Stimulated activated CD4-positive, alpha-beta T cell treated with anti-CD3 and anti-CD28 coated beads, Interleukin-15, amount 100 ng/mL, for 24 hours (primary cell): Measurements from ENCODE around the gene LAMA4.
A peak's percentile ranks its signal among the peaks of the same experiment; 100 is the strongest.

Experiments
- DNase-seq: peaks from one replicate; pipeline ENCODE4 v3.0.0-alpha.2; 2020

LAMA4 gene

DNA sequence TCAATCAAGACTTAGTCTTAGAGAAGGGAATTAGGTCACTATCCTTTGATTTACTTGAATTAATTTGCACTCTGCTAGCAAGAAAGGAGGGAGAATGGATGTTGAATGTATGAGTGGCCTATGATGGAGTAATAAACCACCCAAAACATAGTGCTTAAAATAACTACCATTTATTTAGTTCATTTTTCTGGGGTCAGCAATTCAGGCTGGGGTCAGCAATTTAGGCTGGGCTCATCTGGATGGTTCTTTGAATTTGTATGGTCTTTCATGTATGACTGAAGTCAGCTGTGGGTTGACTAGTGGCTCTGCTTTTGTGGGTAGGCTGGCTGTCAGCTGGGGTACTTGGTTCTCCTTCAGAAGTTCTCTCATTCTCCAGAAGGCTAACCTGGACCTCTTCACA is 21.0 kb upstream of the LAMA4 start:
- no peak for DNase-seq

DNA sequence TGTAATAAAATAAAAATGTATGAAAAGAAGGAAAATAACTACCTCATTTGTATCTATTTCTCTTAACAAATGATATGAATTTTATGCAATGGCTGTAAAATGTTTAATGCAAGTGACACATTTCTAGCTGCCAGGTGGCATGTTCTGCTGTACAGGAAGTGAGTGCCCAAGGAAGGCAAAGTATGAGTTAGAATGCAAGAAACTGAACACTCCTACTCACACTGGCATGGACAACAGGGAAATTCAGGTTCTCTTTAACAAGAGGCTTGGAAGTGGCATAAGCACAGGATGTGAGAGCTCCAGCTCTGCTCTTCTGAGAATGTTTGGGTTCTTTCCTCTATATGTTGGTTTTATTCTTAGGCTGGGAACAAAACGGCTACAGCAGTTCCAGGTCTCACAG is 20.4 kb upstream of the LAMA4 start:
- DNase-seq: no peak

DNA sequence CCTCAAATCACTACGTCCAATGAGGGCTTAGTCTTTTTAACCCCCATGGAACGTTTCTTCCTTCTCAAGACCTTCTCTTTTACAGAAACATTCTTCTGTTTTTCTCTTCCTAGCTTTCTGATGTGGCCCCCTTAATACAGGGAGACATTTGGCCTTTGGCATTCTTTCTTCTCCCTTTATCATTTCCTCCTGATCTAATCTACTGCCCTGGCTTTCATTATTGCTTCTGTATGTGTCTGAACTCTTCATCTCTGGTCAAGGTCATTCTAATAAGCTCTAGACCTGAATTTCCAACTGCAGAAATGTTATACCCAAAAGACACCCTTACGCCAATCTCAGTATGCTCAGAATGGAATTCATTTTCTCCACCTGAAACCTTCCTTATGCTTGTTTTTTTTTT is 18.4 kb upstream of the LAMA4 start:
- DNase-seq: no peak

DNA sequence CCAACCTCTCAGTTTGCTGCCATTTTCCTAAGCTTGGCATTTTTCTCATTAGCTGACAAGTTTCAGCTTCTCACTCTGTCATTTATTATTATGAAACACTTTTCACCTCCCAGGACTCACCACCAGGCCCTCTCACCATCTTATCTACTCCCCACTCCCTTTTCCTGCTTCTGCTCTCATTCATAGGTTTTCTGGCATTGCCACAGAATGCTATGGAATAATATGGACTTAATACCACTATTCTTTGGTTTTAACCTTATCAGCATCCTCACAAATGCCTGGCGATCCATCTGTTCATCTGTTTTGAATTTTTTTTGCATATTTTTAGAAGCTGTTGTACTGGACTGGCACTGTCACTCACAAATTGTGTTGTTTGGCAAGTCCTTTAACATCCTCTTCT is 16.4 kb upstream of the LAMA4 start:
- DNase-seq: no peak

DNA sequence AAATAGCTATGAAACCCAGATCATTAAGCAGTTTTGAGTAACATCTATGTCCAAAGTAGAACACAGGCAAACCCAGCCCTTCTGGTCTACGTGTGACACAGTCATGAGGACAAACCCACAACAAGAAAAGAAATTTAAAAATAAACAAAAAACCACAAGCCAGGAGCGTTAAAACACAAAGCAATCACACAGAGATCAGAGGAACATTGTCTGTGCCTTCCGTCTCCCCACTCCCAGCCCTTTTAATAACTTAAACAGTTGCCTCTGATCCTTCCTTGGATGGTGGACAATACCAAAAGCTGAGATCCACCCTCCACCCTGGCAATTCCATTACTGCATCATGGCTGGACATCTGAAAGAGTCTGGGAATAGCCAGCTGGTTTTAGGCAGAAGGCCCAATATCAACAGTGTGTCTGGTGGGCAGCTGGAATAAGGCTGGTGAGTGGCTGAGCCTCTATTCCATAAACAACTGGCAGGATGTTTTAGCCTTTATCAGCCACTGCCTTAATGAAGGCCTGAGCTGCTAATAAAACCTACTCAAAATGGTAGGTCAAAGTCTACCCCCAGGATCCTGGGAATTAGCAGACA is 15.7 kb upstream of the LAMA4 start:
- DNase-seq: no peak

DNA sequence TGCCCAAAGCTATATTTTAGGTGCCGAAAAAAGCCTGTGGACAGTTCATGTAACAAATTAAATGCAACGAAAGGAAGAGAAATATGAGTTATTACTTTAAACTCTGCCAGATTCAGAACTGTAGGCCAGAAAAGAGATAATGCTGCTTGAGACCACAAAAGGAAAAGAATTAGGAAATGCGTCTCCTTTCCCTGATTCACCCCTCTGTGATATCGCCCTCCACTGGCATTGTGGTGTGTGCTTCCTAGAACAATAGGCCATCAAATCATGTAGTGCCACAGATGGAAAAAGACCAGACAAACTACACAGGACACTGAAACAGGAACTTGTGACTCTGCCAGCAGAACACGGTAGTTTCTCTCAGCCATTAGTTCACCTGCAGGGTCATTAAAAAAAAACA is 14.7 kb upstream of the LAMA4 start:
- DNase-seq: no peak

DNA sequence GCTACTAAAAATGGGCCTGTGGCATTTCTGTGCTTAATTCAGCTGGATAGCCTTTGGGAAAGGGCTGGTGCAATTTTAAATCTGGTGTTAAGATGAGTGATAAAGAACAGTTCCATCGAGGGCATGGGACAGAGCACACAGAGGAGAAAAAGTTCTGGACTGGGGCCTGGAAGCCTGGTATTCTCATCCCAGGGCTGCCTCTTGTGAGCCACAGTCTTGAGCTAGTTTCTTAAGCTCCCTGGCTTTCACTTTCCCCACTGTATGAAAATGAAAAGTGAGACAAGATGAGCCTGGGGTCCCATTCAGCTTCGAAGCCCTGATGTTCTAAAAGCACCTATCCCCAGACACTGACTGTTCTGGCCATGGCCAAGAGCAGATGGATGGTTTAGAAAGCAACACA is 14.3 kb upstream of the LAMA4 start:
- no peak for DNase-seq

DNA sequence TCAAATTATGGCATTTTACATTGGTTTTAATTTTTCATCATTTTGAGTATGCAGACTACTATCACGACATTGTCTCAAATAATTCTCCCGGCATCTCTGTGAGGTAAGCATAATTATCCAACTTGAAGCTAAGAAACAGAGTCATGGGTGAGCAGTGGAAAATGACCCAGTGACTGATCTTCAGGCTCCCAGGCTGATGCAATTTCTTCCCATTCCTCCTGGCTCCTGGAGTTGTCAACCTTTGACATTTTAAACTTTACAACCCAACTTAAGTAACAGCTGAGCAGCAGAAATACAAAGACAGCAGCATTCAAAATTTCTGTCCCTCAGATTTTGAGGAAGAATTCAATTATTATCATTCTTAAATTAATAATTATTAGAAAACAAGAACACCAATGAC is 13.7 kb upstream of the LAMA4 start:
- DNase-seq: no peak

DNA sequence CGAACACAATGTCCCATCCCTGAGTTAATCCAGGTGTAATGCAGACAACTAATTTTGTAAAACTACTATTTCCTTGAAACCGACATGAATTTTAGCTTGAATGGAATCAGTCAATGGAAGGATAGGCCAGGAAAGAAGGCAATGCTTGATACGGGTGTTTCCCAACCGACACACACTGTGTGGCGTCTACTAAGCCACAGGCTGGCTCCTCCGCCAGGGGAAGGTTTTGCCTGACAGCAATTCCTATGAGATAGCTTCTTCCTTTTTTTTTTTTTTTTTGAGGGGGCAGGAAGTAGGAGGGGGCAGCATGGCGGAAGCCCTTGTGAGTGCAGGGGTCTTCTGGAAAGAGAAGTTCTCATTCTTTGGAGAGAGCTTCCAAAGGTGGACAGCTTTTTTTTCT is 12.0 kb upstream of the LAMA4 start:
- no peak for DNase-seq

DNA sequence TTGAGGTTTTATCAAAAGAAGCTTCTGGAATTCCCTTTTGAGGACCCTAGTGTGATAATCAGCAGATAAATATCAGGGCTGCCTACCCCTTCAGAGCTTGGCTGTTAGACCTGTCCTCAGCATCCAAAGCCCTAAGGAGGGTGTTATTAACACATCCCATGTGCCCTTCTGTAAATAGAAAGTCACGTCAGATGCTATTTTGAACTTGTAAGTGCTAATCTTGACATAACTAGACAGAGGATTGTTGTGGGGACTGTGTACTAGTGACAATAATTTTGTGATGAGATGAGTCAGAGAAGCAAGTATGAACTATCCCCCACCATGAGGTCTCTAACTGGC is 4.9 kb upstream of the LAMA4 start:
- no peak for DNase-seq

DNA sequence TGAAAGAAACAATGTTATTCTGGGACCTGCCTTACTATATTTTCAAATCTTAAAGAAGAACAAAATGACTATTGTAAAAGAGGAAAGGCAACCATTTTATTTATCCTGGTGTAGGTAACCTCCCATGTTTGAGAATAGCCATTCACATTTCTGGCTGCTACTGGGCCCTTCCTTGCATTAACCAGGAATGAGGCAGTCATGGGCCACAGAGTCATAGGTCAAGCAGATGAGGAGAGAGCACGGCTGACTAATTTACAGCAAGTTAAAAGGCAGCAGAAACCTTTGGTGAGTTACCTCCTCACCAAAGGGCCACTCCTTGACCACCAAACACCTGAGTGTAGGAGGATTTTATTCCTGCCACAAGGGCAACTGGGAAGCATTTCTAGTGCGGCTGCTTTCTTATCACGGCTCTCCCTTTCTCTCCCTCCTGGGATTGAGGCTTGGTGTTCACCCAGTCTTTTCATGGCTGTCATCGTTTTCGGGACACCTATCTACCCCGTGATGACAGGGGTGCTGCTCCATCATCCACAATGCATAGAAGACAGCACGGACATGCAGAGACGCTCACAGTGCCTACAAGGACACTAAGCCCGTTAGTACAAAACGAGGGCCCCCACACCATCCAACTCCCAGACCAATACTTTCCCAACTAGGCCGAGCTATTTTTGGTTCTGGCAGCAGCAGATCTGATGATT is 4.4 kb upstream of the LAMA4 start:
- no peak for DNase-seq

DNA sequence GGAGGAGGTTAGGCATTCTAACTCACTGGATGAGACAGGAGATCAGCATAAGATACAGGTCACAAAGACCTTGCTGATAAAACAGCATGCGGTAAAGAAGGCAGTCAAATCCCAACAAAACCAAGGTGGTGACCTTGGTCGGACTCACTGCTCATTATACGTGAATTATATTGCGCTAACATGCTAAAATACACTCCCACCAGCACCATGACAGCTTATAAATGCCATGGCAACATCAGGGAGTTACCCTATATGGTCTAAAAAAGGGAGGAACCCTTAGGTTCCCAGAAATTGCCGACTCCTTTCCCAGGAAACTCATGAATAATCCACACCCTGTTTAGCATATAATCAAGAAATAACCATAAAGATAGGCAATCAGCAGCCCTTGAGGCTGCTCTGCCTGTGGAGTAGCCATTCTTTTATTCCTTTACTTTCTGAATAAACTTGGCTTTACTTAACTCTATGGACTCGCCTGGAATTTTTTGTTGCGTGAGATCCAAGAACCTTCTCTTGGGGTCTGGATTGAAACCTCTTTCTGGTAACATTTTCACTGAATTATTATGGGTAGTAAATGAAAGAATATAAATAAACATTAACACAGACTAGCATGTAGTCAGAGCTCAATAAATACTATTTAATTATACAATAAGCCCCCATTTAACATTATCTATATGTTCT is 3.0 kb upstream of the LAMA4 start:
- DNase-seq: no peak

DNA sequence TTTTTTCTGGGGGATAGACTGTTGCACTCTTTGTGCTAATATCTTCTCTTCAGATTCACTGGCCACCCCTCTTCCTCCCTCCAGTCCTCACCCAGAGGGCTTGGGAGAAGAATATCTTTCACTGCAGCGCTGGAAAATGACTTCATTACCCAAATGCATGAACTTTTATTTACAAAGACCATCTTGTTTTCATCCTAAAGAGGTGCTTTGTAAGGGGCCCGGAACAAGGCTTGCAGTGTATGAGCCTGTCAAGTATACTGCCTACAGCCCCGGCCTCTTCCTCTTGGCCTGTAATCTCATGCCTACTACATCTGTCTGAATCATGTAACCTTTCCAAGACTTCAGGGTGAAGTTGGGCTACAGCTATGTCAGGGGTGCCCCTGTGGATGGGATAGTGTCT is 554 bp upstream of the LAMA4 start:
- DNase-seq: no peak

DNA sequence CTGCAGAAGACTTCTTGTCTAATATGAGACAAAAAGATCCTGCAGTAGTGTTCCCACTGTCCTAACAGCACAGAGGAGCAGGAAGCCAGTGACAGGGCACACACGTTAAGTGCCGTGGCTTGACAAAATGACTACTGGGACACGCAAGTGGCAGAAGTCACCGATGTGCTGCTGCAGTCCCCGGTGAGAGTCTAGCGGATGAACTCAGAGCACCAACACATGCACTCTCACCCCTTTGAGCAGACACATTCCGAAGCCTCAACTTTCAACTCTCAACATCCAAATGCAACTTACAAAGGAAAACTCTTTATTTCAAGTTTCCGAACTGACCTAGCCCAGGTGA is 898 bp downstream of the LAMA4 start:
- peak; percentile 7 for DNase-seq

DNA sequence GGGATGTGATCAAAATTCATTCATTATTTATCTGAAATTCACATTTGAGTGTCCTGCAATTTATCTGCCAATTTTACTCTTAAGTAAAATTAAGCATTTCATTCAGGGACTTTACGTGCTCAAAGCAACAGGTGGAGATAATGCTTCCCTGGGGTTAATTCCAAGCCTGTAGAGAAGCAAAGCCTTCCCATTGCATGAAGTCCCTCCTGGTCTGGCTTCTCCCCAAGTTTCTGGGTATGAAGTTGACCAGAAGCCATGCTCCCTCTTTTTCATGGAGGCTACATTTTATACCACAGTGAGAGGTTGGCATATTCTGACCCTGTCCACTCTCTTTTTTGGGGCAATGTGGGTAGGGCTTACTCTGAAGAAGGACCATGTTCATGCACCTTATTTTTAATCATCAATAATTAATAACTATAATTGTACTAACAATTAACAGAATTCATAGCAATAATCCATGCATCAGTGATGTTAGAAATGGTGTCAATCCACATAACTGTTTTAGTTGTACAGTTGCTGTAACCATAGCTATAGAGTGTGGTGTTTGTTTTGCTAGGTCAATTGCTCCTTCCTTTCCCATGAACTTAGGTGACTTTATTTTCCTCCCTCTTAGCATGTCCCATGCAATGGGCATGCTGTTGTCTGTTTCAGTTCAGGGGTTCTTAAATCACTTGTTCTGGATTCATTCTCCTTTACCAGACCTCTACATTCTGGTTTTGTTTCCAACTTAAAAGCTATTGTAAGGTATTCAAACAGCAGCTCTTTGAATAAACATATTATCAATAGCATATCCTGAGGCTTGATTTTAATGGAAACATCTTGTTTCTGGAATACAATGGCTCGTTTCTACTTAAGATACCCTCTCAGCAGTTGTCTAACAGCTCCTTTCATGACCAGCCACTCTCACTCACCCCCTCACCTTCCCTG is 1.5 kb downstream of the LAMA4 start:
- no peak for DNase-seq

DNA sequence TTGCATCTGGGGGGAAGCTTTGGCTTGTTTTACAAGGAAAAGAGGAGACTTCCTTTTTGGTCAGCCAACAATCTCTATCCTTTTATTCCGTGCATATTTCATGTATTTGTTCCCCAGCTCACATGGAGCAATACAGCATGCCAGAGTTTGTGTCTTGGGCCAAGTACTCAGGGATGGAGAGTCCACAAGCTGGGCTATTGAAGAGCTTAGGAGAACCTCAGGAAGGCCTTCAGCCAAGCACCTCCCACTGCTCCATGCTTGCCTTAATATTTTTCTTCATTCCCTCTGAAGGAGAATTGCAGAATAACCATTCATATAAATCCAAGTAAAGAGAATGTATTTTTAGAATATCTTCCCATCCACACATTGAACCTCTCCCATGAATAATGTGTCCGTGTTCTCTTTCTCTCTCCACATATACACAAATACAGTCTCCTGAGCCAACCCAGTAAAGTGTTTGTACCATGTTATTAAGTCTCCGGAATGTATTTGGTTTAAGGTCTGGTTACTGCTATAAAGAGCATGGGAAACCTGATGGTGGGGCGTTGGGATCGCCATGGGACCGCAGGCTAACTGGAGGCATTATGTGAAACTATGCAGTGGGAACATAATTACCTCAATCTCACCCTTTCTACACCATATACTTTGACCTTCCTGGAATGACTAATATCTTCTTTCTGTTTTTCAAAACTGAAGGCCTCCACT is 3.0 kb downstream of the LAMA4 start:
- DNase-seq: no peak

DNA sequence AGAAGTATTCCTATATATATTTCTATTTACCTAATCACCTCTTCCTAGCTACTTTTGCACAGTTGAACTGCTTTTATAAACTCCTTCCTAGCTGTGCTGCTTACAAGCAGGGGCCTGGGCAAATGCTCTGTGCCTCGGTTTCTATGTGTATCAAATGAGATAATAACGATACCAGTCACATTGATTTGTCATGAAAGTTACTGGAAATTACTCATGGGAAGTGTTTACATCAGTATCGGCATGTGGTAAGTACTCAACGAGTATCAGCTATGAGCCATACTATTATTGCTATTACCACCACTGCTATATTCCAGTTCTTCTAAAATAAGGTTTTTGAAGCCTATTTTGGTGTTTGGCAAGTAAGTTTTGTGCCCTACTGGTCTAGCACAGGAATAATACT is 4.9 kb downstream of the LAMA4 start:
- DNase-seq: no peak

DNA sequence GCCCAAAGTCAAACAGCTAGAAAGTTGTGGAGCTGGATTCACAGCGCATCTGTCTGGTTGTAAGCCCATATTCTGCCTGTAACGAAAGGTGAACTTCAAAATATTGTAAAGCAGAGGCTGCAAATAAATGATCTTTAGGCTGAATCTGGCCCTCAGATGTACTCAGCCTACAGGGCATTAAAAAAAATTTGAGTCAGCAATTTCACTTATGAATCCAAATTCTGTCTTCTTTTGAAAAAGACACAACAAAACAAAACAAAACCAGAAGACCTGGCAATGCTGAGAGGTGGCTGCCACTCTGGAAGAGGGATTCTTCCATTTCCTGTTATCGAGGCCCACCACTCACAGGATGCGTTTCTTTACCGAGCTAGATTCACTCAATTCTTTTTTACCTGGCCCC is 7.1 kb downstream of the LAMA4 start:
- no peak for DNase-seq

DNA sequence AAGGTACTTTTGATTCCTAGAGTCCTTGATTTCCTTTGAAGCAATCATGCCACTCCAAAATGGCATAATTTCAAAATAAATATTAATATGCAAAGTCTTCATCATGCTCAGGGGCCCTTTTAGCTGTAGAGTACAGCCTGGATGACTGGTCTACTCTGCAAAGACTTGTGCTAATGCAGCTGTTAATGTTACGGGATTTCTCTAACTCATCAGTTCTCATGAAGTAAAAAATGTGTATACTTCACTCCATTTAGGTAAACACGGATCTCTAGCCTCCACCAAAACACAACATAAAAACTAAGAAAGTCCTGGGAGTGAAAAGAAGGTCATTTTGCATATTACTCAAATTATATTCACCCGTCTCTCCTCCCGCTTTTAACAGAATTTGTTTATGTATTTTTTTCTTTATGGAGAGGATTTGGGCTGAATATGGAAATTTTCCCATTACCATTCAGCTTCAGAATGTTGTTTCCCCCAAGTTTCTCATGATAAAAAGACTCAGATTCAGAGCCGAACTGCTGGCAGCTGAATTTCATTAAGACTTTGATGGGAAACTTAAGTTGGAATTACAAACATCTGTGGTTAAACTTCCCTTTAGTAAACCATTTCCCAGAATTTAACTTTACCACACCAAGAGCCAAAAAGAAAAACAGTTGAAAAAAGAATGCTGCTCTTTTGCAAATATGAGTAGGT is 8.7 kb downstream of the LAMA4 start:
- no peak for DNase-seq

DNA sequence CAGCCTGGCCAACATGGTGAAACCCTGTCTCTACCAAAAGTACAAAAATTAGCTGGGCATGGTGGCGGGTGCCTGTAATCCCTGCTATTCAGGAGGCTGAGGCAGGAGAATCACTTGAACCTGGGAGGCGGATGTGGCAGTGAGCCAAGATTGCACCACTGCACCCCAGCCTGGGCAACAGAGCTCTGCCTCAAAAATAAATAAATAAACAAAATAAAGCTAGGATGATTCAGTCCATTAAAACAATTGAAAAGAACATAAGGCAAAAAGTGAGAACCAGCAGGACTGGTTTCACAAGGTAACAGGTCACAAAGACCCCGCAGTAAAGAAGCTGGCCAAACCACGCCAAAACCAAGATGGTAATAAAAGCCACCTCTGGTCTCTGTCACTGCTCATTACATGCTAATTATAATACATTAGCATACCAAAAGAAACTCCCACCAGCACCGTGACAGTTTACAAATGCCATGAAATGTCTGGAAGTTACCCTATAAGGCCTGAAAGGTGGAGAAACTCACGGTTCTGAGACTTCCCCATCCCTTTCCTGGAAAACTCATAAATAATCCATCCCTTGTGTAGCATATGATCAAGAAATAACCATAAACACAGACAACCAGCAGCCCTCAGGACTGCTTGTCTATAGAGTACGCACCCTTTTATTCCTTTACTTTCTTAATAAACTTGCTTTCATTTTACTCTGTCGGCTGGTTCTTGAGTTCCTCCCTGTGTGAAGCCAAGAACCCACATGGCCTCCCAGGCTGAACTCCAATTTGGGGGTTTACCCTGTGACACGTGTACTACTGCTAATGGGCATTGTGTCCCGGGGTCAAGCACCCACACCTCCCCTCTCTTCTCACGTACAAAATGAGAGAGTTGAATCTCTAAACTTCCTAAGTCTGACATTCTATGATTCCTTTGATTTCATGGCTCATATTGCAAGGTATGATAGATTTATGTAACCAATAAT is 10.2 kb downstream of the LAMA4 start:
- DNase-seq: no peak

DNA sequence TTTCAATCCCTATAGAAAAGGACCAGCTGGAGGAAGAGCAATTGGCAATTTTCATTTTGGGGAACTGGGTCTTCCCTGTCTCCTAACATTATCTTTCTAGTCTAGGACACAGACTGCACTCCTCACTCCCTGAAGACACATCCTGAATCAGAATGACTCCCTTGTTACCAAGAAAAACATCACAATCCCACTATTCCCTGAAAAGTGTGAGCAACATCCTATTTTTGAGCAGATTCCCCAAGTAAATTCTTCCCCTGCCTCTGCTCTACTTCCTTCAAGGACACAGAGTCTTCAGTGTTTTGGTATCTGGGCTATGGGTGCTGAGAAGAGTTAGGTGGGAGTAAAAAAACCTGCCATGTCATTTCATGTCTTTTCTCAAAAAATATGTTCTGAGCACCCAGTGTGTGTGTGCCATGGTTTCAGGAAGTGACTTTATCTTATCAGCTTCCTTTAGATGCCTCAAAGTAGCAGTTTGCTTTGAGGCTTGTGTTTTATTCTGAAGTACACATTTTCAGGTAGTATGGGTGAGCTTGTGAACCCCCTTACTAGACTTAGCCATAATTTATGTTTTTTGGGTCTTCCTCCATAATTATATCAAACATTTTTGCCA is 12.4 kb downstream of the LAMA4 start:
- DNase-seq: no peak
